Activated T-cell treated with anti-CD3 and anti-CD28 coated beads, Interleukin-2, amount 50 U/mL, for 24 hours (primary cell): ENCODE results near the gene GALNT10.
A peak's percentile ranks its signal among the peaks of the same experiment; 100 is the strongest.
"Not testable (repeated sequence)": the region's sequence is repeated elsewhere in the genome, so short reads cannot be mapped to it uniquely, and the experiment has no call there.

ENCODE experiments used
- DNase-seq: peaks from one replicate; pipeline ENCODE4 v3.0.0-alpha.2; 2020
- H3K27ac Mint-ChIP-seq: 2 replicates; pipeline ENCODE4 v1.8.0; 2020; ENCODE audit warnings: mild to moderate bottlenecking, mixed read lengths
- H3K27me3 Mint-ChIP-seq: 2 replicates; pipeline ENCODE4 v1.8.0; 2020; ENCODE audit warnings: mixed read lengths
- H3K36me3 Mint-ChIP-seq: 2 replicates; pipeline ENCODE4 v1.8.0; 2020; ENCODE audit warnings: low read depth, mixed read lengths
- H3K4me1 Mint-ChIP-seq: 2 replicates; pipeline ENCODE4 v1.8.0; 2020; ENCODE audit warnings: low read depth, mixed read lengths
- H3K4me3 Mint-ChIP-seq: 2 replicates; pipeline ENCODE4 v1.8.0; 2020; ENCODE audit warnings: mild to moderate bottlenecking, moderate library complexity, mixed read lengths
- H3K9me3 Mint-ChIP-seq: 2 replicates; pipeline ENCODE4 v1.8.0; 2020; ENCODE audit warnings: mixed read lengths

GALNT10 gene, protein sequence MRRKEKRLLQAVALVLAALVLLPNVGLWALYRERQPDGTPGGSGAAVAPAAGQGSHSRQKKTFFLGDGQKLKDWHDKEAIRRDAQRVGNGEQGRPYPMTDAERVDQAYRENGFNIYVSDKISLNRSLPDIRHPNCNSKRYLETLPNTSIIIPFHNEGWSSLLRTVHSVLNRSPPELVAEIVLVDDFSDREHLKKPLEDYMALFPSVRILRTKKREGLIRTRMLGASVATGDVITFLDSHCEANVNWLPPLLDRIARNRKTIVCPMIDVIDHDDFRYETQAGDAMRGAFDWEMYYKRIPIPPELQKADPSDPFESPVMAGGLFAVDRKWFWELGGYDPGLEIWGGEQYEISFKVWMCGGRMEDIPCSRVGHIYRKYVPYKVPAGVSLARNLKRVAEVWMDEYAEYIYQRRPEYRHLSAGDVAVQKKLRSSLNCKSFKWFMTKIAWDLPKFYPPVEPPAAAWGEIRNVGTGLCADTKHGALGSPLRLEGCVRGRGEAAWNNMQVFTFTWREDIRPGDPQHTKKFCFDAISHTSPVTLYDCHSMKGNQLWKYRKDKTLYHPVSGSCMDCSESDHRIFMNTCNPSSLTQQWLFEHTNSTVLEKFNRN

DNA sequence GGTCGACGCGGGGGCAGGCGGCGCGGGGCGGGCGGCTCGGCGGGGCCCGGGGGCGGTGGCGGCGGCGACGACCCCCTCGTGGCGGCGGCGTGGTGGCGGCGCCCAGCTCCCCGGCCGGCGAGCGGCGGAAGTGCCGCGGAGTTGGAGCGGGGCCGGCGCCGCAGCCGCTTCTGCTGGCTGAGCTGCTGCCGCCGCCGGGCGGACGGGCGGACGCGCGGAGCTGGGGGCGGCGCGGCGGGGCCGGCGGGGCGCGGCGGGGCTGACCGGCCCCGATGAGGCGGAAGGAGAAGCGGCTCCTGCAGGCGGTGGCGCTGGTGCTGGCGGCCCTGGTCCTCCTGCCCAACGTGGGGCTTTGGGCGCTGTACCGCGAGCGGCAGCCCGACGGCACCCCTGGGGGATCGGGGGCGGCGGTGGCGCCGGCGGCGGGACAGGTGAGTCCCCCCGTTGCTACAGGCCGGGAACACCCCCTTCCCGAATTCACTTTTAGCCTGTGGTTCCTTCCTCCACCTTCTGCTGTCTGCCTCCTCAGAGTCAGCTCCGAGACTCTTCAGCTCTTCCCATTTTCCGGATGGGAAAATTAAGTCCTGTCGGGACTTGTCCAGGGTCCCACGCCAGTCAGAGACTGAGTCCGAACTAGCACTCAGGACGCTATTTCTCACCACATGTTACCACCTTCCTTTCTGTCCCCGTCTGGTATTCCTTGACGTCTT lies at the start of gene GALNT10:
TSS of gene GALNT10 (plus strand) at position 139 of the 710 bp plus-strand sequence. CDS start at position 273, 134 bp downstream.
- Mint-ChIP-seq H3K27ac (peak within 1 kb of the TSS; percentile 90), H3K27me3 (peaks cover 8% of the 10 kb centered on the region), H3K9me3 (no peaks in the 10 kb centered on the region), H3K4me3 (peak within 1 kb of the TSS; percentile 91), H3K36me3 (peaks cover 31% of the 10 kb centered on the region), H3K4me1 (peaks cover 47% of the 10 kb centered on the region)
- no peak for DNase-seq

DNA sequence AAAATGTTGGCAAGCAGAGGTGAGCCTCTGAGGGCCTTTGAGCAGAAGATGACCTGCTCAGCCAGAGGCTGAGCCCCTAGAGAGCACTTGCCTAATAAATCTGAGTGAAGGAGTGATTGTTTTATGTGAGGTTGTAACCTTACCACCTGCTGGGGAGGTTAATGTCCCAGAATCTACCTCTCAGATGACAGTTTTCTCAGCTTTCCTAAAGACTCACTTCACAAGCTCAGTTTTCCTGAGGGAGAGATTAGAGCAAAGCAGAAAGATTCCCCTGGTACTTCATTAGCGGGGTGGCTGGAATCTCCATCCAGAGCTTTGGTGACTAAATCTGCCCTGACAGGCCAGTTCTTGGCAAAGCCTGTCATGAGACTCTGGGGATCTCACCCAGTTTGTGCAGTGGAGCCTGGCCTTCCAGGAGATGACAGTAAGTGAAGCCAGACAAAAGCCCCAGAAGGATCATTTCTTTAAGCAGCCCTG lies 48.8 kb upstream of the GALNT10 start:
- no peaks in the 10 kb centered on the region for H3K36me3 Mint-ChIP-seq
- H3K27ac Mint-ChIP-seq = no peak overlapping the region
- no peaks in the 10 kb centered on the region for H3K4me1 Mint-ChIP-seq
- H3K9me3 Mint-ChIP-seq = no peaks in the 10 kb centered on the region
- no peak overlapping the region for H3K4me3 Mint-ChIP-seq
- H3K27me3 Mint-ChIP-seq = no peaks in the 10 kb centered on the region
- DNase-seq = no peak

DNA sequence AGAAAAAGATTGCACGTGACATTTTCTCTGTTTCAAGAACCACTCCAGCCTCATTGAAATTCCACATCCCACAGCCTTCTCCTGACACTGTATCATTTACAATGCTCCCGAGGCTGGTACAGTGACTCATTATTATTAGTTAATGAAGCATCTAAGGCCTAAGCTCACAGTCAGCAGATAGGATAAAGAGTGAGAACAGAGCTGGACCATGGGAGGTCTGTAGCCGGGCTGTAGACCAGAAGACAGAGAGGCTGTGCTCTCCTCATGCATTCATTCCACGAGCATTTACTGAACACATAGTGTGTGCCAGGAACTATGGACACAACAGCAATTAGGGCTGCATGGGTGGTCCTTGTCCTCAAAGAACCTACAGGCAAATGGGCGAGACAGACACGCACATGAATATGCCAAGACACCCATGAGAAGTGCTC lies 47.3 kb upstream of the GALNT10 start:
- Mint-ChIP-seq H3K4me1 (no peaks in the 10 kb centered on the region), H3K27ac (no peak overlapping the region), H3K9me3 (no peaks in the 10 kb centered on the region), H3K36me3 (no peaks in the 10 kb centered on the region), H3K27me3 (peaks cover 2% of the 10 kb centered on the region), H3K4me3 (no peak overlapping the region)
- DNase-seq = no peak

DNA sequence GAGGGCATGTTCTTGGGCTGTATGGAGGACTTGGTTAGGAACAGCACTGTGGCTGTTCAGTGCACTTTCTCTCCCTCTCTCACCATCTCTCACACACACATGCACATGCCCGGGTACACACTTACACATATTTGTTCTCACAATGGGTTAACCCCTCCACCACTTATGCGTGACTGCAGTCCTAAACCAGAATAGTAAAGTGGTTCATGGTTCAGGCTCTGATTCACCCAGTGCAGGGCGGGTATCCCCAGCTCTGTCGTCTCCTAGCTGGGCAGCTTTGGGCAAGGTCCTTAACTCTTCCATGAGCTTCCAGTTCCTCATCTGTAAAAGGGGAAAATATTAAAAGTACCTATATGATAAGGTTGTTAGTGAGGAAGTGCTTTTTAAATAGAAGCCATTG lies 45.3 kb upstream of the GALNT10 start:
- Mint-ChIP-seq H3K4me3 (no peak overlapping the region), H3K4me1 (no peaks in the 10 kb centered on the region), H3K36me3 (no peaks in the 10 kb centered on the region), H3K27me3 (peaks cover 2% of the 10 kb centered on the region), H3K27ac (no peak overlapping the region), H3K9me3 (no peaks in the 10 kb centered on the region)
- DNase-seq = no peak

DNA sequence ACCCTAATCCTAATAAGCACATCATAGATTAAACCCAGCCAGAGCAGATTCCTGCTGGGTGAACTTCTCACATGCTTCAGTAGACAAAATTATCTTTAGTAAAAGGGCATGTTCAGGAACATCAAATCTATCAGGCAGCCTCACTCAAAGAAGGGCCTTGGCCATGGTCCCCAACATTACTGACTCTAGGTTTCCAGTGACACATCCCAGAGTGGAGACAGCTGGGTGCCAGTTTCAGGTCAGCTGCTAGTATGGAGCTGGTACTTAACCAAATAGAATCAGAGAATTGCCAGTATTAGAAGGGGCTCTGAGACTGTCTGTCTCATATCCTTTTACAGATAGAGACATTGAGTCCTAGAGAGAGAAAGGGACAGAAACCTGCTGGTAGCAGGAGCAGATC lies 44.1 kb upstream of the GALNT10 start:
- no peaks in the 10 kb centered on the region for H3K4me1 Mint-ChIP-seq
- H3K9me3 Mint-ChIP-seq = no peaks in the 10 kb centered on the region
- no peaks in the 10 kb centered on the region for H3K36me3 Mint-ChIP-seq
- no peak overlapping the region for H3K4me3 Mint-ChIP-seq
- no peak overlapping the region for H3K27ac Mint-ChIP-seq
- peaks cover 2% of the 10 kb centered on the region for H3K27me3 Mint-ChIP-seq
- DNase-seq = no peak

DNA sequence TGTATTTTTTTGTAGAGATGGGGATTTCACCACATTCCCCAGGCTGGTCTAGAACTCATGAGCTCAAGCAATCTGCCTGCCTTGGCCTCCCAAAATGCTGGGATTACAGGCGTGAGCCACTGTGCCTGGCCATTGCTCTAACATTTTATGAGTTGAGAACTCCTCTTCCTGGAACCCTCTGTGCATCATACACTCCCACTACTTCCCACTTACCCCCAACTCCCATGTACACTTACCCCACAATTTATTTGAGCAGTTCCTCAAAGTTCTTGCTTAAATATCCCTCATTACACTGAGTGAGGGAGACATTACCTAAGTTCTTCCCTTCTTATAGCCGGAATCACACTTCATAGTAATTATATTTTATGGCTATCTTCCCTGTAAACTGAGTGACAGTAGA lies 42.9 kb upstream of the GALNT10 start:
- no peak for DNase-seq
- Mint-ChIP-seq H3K4me1 (no peaks in the 10 kb centered on the region), H3K36me3 (no peaks in the 10 kb centered on the region), H3K9me3 (no peaks in the 10 kb centered on the region), H3K4me3 (no peak overlapping the region), H3K27me3 (peaks cover 8% of the 10 kb centered on the region), H3K27ac (no peak overlapping the region)

DNA sequence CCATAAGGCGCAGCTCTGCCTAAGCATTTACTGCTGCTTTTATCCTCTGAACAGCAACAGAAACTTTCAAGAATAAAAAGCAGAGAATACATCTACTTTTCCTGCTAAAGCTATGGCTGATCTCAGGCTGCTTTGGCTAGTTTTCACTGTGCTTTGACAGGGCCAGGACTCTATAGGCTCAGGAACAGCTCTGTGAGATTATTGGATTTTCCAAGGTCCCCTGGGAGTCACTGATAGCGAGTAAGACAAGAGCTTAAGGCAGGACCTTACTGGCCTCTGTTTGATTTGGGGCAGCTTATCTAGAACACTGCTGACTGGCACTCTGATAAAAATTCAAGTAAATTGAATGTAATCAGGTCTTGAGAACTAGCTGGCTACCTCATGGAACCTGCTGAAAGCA lies 40.1 kb upstream of the GALNT10 start:
- H3K27me3 Mint-ChIP-seq = peaks cover 20% of the 10 kb centered on the region

DNA sequence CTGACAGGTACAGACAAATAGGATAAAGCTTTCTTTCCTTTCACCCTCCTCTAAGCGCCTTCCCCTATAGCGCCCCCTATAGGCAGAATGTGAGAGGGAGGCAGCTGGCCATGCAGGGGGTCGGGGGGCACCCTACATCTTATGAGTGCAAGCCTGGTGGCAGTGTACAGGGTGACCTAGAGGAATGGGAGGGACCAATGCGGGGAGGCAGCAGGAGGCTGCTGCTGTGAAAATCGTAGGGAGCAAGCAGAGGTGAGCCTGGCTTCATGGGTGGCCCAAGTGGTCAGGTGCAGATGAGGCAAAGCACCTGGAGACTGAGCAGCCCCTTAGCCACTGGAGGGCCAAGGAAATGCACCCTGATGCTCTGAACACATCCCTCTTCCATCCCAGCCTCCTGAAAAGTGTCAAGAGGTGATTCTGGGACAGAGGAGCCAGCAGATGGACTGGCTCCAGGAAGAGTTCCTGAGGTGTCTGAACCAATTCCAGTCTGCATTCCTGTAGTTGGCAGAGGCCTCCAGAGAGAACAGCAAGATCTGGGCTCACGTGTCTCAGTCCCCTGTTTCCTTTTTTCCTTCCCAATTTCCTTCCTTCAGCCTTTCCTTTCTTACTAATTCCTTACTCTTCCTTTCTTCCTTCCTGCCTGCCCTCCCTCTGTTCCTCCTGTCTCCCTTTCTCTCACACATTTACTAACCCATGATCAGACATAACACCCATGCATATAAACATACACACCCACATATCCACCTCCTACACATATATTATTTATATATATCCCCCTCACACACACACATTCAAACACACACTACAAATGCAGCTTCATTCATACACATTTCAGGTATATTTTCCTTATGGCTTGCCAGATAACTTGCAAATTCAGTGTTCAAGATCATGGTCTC lies 32.8 kb upstream of the GALNT10 start:
- no peak overlapping the region for H3K4me3 Mint-ChIP-seq
- H3K36me3 Mint-ChIP-seq = no peaks in the 10 kb centered on the region
- H3K9me3 Mint-ChIP-seq = no peaks in the 10 kb centered on the region
- no peaks in the 10 kb centered on the region for H3K4me1 Mint-ChIP-seq
- no peak for DNase-seq
- no peak overlapping the region for H3K27ac Mint-ChIP-seq
- peaks cover 27% of the 10 kb centered on the region for H3K27me3 Mint-ChIP-seq

More for the DNA sequence above, 40.1 kb upstream of the GALNT10 start:
- not testable (repeated sequence) for H3K4me3 Mint-ChIP-seq, H3K27ac Mint-ChIP-seq, H3K36me3 Mint-ChIP-seq, DNase-seq, H3K4me1 Mint-ChIP-seq, H3K9me3 Mint-ChIP-seq

DNA sequence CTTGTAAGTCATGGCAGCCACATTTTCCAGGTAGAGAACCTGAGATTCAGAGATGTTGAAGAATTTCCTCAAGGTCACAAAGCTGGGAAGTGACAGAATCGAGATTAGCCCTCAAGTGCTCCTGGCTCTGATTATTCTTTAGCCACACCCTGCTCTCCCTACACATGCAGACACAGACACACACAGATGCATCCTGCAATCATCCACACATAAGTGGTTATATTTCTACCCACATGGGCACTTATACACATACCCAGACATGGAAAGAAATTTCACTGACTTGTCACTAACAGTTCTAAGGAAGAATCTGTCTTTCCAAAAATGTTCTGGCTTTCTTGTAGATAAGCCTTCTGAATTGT lies 32.2 kb upstream of the GALNT10 start:
- H3K9me3 Mint-ChIP-seq = no peaks in the 10 kb centered on the region
- H3K27me3 Mint-ChIP-seq = peaks cover 27% of the 10 kb centered on the region
- H3K4me1 Mint-ChIP-seq = no peaks in the 10 kb centered on the region
- no peak overlapping the region for H3K27ac Mint-ChIP-seq
- no peak for DNase-seq
- no peaks in the 10 kb centered on the region for H3K36me3 Mint-ChIP-seq
- H3K4me3 Mint-ChIP-seq = no peak overlapping the region

DNA sequence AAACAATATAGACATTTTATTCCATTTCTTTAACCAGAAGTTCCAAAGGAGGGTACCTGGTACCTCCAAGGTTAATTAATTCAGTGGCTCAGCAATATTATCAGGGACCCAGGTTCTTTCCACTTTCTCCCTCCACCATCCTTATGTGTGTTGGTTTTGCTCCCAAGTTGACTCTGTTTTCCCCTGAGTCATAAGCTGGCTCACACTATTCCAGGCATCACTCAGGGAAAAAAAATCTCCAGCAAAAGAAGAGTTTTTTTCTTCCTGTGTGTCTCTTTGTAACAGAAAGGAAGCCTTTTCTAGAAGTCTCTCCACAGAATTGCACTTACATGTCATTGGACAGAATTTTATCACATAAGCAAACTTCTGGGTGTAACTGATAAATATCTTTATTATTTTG lies 31.2 kb upstream of the GALNT10 start:
- no peak overlapping the region for H3K4me3 Mint-ChIP-seq
- H3K27me3 Mint-ChIP-seq = peaks cover 33% of the 10 kb centered on the region
- no peak for DNase-seq
- H3K36me3 Mint-ChIP-seq = no peaks in the 10 kb centered on the region
- H3K4me1 Mint-ChIP-seq = no peaks in the 10 kb centered on the region
- no peaks in the 10 kb centered on the region for H3K9me3 Mint-ChIP-seq
- no peak overlapping the region for H3K27ac Mint-ChIP-seq

DNA sequence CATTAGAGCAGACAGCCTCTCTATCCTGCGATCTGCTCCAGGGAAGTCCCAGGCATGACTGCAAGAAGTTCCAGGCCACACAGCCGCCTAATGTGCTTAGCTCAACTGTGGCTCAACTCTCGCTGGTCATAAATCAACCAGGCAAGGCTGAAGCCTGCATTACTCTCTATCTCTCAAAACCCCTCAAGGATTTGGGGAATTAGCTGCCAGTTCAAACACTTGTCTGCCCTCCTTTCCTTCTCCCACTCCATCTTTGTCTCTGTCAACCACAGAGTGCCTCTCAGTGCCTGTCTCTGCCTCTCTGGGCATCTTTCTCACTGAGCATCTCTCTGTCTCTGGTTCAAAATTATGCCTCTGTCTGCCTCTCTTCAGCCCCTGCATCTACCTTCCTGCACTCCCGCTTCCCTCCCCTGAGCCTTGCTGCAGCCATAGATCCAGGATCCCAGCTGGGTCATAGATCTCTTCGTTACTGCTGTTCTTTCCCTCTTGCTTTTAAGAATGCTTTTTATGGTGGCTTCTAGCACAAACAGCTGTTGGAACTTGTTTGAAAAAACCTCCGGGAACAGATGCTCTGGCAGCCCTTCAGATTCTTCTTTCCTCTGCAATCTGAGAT lies 27.9 kb upstream of the GALNT10 start:
- no peak overlapping the region for H3K27ac Mint-ChIP-seq
- H3K36me3 Mint-ChIP-seq = no peaks in the 10 kb centered on the region
- H3K4me1 Mint-ChIP-seq = no peaks in the 10 kb centered on the region
- H3K4me3 Mint-ChIP-seq = no peak overlapping the region
- DNase-seq = no peak
- peaks cover 43% of the 10 kb centered on the region for H3K27me3 Mint-ChIP-seq
- H3K9me3 Mint-ChIP-seq = no peaks in the 10 kb centered on the region

DNA sequence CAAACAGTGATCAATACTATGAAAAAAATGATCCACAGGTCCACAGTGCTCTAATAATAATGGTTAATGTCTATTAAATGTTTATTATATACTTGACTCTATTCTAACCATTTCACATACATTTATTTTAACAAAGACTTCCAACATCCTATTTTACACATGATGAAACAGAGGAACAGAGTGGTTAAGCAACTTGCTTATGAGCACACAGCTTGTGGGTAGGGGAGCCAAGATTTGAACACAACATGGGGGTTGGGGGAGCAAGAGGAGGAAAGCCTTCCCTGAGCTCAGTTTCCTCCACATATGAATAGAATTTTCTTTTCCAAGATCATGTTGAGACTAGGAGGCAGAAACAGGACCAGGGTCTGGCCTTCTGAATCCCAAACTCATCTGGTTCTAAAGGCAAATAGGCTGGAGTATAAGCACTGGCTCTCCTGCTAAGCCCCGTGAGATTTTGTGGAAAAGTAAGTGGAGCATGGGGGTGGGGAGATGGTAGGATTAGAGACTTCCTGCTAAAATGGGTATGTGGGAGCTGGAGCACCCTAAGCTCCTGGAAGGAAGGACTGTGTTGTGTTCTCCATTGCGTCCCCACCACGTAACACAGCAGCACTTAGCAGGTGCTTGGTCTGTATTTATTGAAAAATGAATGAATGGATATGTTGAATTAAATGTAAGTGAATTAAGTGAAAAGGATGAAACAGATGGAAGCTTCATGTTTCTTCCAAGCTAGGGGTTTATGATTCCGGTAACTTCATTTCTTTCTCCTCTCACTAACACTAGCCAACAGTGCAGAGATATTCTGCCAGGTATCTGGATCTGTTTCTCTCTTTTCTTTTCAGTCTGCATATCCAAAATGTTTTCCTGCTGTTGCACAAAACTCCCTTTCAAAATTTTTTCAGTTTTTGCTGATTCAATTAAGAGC lies 26.9 kb upstream of the GALNT10 start:
- Mint-ChIP-seq H3K36me3 (no peaks in the 10 kb centered on the region), H3K27ac (no peak overlapping the region), H3K4me1 (no peaks in the 10 kb centered on the region), H3K9me3 (no peaks in the 10 kb centered on the region), H3K4me3 (no peak overlapping the region), H3K27me3 (peaks cover 43% of the 10 kb centered on the region)
- DNase-seq = no peak

DNA sequence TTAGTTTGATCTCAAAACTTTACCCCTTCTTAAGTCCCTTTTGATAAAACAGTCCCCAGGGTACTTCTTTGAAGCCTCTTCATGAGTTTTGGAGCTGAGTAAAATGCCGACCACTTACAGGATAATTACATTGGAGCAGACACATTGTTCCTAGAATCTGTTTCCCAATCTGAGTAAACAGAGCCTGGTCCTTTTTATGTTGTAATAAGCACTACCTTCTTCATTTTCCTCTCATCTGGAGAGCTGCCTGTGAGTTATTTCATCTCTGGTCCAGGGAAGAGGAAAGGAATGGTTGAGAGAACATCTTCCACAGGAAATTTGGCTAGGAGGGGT lies 26.3 kb upstream of the GALNT10 start:
- H3K27ac Mint-ChIP-seq = no peak overlapping the region
- no peak overlapping the region for H3K4me3 Mint-ChIP-seq
- H3K4me1 Mint-ChIP-seq = no peaks in the 10 kb centered on the region
- no peaks in the 10 kb centered on the region for H3K36me3 Mint-ChIP-seq
- DNase-seq = no peak
- H3K27me3 Mint-ChIP-seq = peaks cover 37% of the 10 kb centered on the region
- H3K9me3 Mint-ChIP-seq = no peaks in the 10 kb centered on the region
